Activated CD8-positive, alpha-beta memory T cell treated with anti-CD3 and anti-CD28 coated beads, Interleukin-2, amount 50 U/mL, for 24 hours (primary cell): ENCODE data around the gene LRP1.

Source experiments
- DNase-seq: peaks from one replicate; pipeline ENCODE4 v3.0.0-alpha.2; 2020; ENCODE audit errors: extremely low read depth

Gene LRP1

DNA sequence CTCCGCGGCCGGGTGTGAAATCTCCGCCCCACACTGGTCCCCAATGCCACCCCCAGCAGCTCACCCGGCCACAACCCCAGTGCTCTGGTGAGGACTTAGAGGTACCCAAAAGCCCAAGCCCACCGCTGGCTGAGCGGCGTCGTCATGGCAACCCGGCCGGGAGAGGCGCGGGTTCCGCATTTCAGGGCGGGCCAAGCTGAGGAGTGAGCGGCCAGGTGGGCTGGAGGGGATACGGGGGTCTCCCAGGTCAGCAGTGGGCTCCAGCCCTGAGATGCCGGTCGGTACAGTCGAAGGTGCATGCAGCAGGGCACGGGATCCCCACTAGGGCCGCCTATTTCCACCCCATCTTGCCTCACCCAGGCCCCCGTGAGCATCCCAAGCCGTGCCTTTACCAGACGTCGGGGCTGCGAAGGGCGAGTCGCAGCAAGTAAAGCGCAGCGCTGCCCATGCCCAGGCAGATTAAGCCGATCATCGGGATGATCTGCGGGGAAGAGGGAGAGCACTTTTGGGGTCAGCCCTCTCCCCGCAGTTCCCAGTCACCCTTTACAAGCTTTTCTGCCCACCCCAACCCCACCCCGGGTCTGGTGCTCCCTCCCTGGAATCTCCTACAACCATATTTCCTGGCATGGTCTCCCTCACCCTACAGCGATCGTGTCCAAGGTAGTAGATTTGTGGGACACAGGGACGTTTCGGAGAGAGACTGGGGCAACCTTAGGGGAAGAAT, 108.1 kb downstream of the LRP1 start:
- DNase-seq, result no peak

DNA sequence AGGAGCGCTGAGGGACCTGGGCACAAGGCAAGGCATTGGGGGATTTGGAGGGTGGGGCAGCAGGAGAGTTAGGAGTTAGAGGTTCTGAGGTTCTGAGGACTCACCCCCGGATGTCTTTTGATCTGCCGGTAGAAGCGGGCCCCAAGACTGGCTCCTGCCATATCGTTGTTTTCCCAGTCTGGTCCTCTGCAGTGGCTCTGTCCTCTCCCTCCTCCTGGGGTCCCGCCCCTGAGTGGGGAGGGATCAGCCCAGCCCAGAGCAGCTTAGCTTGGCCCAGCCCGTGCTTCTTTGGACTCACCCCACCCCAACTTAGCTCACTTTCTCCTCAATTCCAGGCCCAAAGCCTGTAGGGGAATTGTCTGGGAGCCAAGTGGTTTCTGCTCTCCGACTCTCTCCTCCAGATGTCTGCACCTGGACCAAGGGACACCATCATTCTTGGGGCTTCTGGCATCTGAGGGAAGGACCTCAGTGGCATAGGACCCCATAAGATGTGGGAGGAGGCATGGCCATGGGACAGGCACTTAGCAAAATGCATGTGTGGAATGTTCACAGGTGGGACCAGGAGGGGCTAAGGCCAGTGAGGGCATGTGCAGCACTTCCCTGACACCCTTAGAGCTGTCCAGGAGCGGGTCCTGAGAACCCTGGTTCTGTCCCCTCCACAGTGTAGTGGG, 108.8 kb downstream of the LRP1 start:
- DNase-seq, result no peak

DNA sequence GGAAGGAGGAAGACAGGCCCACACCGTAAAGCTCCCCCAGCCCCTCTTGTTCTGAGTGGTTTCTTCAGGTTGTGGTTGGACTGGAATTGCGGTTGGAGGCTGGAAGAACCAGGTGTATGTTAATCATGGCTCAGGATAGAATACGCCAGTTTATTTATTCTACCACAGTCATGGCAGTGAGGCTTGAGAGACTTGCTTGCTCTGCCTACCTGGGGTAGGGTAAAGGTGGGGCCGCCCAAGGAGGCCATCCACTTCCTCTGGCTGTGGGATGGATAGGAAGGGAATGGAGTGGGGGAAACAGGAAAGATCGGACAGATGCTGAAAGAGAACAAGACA, 109.3 kb downstream of the LRP1 start:
- DNase-seq, result no peak

DNA sequence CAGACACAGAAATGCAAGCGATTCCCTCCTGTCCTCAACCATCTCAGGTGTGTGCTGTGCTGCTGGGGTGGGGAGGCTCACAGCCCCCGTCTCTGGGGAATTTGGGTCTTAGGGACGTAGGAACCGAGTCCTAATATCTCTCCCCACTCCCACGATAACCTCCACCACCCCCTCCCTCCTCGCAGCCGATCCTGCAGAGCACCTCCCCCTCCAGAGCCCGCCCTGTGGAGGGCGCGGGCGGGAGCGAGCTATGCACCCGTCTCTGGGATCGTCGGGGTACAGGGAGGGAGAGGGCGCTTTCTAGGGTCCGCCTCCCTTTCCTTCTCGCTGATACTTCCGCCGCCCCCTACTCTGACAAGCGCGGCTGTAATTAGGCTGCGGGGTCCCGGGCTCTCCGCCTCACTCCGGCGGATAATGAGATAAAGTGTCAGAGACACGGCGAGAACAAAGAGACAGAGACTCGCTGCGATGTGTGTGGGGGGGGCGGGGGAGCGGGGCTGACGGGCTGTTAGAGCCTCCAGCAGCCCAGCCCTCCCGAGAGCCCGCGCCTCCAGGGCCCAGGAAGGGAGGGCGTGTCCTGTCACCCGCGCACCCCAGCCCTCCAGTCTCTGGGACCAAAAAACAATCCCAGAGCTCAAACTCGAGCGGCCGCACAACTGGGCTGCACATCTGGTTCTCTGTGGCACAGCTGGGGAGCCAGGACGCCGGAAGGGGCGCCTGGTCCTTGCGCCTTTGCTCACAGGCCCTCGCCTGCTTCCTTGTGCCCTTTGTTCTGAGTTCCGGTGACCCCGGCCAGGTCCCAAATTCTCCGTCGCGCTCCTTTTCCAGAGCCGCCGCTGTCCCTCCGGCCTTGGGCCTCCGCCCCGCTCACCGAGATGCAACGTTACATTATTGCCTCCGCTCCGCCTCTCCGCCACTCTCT, 109.9 kb downstream of the LRP1 start:
- DNase-seq, result no peak

DNA sequence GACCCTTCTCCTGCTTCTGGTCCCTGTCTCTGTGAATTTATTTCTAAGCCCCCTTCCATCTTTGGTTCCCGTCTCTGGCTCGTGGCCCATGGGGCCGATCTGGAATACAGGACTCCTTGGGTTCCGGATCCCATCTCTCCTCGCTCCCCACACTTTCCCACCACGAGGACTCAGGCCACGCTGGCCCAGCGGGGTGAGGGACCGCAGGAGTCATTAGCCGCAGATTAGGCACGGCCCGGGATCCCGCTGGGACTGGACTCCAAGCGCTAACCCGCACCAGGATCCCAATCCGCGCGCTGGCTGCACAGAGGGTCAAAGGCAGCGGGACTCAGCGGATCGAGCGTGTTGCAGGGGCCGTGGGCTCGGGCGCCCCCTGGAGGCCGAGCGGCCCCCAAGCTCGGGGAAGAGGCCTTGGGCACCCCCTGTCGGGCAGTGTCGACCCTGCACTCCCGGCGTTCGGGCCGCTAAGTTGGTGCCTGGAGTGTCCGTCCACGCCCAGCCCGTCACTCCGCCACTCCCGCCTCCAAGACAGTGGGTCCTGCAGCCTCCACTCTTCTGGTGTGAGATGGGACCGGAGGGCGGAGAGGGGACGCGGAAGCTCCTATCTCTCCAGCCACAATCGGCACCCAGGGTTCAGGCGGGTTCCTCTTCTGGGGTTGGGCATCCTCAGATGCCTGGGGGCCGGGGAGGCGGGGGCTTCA, 110.7 kb downstream of the LRP1 start:
- DNase-seq, result peak; percentile 62

DNA sequence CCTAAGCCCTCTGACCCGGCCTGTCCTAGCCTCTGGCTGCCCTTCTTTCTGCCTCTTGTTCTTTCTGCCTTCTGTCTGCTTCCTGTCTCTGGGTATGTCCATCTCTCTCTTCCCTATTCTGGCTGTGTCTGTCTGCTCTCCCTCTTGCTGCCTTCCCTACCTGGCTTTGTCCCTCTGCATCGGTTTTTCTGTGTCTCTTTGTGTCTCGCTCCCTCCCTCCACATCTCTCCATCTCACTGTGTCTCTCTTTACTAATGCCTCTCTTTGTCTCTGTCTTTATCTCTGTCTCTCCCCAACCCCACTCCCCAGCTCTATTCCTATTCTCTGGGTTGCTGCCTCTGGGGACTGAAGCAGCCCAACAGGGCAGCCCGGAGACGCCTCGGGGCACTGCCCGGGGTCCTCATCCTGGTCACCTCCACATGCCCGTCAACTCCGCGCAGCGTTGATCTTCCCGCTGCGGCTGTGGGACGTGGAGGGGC, 111.3 kb downstream of the LRP1 start:
- DNase-seq, result no peak

DNA sequence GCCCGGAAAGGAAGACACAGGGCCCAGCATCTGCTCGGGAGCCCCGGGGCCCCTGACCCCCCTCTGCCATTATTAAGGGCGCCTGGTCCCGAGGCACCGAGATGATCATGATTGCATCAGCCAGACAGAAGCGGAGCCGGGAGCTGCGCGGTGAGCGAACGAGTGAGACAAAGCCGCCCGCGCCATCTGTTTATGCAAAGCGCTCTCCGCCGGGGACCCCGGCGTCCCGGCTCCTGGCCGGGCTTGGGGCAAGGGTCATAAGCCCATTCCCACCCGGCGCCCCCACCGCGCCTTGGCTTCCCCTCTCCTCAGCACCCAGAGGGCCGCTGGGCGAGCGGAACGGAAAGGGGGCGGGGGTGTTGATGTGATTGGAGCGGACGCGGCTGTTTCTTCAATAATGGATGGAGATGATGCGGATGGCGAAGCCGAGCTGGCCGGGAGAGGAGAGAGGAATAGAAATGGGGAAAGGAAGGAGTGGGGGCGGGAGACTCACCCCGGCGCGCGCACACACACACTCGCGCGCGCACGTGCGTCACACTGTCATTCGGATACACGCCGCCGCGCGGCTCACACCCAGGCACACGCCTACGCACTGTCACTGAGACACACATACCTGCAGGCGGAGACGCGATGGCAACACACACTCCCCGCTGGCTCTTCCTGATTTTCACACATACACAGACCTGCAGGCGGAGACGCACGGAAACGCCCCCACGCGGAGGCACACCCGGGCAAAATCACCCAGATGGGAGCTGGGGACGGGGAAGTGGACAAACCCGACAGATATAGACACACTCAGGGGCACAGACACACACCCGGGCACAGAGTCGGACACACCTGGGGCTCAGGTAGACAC, 112.0 kb downstream of the LRP1 start:
- no peak for DNase-seq

DNA sequence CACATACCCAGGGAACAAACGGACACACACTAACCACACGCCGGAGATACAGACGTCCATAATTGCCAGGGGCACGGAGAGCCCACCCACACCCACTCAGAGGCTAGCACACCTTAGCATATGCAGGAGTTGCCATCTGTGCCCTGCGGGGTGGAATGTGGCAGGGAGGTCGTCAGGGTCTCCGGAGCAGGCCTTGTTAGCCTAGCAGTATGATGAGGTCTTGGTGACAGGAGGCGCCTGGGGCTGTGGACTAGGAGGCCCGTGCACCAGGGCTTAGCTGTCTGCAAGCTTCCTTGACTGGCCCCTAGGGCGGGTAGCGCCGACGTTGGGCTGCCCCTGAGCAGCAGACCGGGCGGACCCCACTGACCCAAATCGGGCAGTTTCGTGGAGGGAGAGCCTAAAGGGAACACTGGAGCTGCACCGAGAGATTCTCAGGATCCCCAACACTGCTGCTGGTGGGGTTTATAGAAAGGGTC, 112.7 kb downstream of the LRP1 start:
- DNase-seq, result no peak

DNA sequence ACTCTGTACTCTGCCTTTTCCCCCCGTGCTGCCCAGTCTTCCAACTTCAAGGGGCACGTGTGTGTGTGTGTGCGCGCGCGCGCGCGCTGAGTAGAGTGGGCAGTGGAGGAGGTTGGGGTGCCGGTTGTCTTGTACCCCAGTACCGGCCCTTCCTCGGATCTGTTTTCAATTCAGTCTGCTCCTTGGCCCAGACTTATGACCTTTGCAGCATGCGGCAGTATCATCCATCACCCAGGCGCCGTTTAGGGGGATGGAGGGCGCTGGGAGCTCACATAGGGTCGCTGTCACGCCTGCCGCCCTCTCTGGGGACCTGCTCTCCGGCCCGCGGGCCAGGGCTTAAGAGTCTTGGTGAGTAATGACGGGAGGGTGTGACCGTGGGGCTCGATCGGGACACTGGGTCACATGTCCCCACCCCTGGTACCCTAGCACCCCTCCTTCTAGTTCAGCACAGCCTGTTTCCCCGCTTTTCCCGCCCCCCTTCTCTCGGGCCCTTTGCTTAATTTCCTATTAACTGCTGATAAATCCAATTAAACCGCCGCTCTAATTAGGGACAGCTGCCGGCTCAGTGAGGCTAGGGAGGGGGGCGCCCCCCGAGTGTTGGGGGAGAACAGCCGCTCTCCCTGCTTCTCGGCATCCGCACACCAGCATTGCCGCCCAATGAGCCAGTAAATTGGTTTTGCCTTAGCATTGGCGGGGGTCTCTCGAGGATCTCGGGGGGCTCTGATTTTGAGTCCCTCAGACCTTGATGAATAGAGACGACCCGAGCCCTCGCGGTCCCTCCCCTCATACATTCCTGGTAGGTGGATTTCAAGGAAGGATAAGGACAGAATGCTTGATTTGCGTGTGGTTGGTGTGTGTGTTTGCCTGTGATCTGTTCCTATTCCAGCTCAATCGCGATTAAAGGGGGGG, 113.4 kb downstream of the LRP1 start:
- DNase-seq, result no peak

DNA sequence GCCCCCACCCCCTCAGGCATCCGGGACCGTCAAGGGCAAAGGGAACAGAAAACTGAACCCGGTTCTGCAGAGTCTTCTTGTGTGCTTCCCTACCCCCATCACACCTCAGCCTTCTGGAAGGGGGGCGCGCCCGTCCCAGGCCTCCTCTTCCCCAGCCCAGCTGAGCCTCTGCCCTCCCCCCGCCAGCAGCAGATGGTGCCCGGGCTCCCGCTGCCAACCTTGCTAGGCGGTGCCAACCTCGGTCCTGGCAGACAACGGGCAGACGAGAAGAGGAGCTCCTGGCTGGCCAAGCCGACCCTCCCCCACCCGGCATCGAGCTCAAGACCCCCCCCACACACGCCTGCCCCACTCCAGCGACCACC, 114.0 kb downstream of the LRP1 start:
- DNase-seq, result no peak

DNA sequence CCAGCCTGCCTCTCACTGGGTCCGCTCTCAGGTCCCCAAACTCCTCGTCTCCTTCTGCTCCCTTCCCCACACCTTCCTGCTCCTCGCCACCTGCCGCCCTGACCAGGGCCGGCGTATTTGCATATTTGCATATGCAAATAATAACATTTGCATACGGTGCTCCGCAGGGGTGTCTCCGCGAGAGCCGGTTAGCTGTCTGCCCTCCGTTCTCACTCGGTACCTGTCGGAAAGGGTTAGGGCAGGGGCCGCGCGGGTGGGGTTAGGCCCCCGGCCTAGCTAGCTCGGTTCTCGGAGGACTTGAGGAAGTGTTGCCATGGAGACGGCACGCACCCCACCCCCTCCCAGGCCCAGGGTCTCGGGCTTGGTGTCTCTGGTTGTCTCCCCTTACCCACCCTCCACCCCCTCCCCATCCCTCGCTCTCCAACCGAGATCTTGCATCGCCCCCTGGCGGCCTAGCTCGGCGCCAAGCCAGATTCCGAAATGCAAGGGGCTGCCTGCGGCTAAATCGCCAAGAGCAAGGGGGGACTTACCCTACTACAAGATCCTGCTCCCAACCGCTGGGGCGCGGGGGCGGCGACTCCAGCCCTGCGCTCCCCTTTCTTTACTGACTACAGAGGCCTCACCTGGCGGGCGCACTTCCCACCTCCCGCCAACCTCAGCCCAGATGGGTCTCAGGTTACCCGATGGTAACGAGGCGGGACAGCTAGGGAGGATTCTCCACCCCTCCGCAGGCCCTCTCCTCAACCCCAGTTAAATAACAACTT, 114.6 kb downstream of the LRP1 start:
- DNase-seq, result no peak

DNA sequence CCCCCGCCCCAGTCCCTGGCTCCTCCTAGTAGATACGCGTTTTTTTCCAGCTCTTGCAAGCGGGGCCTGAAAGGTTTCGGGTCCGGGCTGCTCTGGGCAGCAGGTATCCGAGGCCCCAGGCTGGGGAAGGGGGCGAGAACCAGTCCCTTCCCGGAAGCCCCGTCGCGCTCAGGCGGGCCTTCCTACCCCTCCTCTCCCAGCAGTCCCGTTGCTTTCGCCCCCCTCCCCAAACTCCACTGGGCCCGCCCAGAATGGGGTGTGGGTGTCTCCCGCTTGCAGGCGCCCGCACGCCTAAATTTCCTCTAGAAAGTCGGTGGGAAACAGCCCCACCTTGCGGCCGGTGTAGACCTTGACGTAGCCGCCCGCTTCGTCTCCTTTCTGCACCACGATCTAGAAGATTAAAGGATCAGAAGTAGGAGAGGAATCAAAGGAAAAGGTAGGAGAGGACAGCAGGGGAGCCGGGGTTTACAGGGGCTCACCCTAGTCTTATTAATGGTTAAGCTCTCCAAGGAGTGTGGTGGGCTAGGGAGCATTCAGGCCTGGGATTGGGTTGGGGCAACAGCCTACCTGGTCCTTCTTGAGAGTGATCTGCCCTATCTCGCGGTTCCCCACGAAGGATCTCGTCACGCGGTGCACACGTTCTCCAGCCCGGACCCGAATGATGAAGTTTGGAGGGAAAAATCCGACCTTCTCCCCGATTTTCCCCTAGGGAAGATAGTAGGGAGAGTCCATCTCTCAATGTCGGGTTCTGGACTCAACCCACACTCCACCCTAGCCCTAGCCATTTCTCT, 115.4 kb downstream of the LRP1 start:
- DNase-seq, result peak; percentile 45

DNA sequence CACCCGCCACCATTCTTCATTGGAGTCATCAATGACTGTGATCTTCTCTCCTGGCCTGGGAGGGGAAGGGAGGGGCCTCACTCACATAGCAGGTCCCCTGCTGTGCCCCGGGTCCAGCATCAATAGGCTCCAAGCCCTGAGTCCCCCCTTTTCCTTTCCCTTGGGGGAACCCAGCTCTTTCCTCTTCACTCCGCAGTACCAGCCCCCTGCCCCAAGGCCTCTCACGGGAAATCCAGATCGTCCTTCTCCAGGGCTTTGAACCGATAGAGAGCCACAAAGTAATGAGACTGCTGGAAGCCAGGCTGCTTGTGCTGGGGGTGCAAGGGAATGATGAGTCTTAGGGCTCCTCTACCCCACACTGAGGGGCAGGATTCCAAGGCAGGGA, 116.0 kb downstream of the LRP1 start:
- no peak for DNase-seq

DNA sequence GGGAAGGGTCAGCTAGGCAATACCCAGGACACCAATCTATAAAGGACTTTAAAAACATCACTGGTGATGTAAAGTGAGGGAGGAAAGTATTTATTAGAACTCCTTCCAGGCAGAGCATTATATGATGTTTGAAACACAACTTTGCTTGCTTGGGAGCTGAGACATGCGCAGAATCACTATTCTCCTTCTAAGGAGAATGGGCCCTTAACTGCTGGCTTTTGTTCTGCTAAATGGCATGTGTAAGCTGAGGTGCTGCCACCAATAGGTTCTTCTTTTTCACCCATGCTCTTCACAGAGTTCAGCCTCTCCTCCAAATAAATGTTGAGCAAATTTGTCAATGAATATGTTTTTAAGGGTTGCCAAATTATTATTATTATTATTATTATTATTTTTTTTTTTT, 118.8 kb downstream of the LRP1 start:
- no peak for DNase-seq

DNA sequence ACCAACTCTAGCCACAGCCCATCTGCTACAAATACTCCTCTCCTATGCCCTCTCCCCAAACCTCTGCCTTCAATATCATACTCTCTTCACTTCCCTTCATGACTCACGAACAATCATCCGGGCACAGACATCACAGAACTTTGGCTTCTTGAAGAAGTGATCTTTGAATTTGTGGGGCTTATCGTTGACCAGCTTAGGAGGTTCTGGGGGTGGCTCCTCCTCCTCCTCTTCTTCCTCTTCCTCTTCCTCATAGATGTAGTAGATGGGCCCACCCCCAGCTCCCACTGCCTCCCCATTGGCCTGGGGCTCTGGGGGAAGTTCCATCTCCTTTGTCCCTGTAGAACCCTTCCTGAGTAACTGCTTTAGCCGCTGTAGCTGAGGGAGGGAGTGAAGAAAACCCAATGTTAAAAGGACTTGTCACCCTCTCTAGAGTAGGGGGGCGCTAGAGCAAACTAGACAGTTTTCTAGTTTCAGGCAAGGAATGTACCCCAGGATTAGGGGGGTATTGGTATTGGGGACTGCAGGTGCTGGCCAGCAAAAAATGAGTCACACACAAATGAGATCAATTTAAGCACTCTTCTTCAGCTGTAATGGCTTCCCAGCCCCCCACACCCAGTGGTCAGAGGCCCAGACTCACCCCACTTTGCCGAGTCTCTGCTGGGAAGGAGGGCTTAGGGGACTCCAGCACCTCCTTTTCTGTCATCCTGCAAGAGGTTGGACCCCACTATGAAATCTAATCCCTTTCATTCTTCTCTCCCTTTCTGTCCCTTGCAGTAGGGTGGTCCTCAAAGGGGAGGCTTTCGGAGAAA, 120.9 kb downstream of the LRP1 start:
- no peak for DNase-seq

DNA sequence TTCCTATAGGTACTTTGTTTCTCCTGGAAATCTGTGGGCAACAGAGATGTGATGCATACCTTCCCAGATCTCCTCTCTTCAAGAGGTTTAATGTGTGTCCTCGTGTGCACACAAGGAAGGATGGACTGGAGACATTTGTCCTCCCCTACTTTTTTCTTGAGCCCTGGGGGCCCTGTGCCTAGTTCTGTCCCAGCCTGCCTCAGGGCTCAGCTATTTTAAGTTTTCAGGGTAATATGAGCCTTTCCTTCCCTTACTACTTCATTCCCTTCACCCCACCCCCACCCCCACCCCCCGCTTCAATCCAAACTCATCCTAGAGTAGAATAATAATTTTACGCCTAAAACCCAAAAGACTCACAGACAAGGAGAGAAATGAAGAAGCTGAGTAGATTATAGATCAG, 122.3 kb downstream of the LRP1 start:
- DNase-seq, result no peak

DNA sequence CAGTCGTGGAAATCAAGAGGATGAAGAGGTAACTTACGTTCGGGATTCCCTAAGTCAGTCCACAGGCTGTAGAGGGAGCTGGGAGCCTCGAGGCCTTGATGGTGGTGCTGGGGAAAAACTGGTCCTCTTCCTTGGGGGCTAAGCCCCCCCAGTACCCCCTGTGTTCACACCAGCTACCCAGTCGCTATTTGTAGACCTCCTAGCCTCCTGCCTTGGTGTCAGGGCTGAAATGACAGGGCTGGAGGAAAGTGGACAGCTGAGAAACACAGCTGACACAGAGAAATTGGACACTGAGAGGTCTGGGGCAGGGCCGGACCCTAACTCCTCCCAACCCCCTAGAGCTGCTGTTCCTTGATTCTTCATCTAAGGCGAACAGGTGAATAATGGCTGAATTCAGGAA, 122.7 kb downstream of the LRP1 start, which contains the start of gene STAC3:
Gene STAC3 (minus strand): TSS at position 232 of the 400 bp plus-strand sequence. CDS start 1,551 bp downstream, outside the sequence.
- no peak for DNase-seq
